ENCODE measurements around the gene SNTG2.

- no peak for TF ChIP-seq CTCF (conservative IDR thresholded peaks at IDR 0.05 in 1 of 2, IDR thresholded peaks at IDR 0.05 in 1 of 2; ENCODE audit: low read depth in 1 of 2, low read length in 2 of 2)
- TF ChIP-seq EZH2 (IDR thresholded peaks at IDR 0.05; ENCODE audit: low read length, missing control alignments) = no peak
Measured at GRCh38 chr2:1246991-1247390, 296.3 kb downstream of the SNTG2 start.
